ENCODE results near the gene NFATC2.

The NFATC2 gene

GRCh38 chr20:51491393-51491792 lies 51.1 kb downstream of the NFATC2 start:
- no peaks in the 10 kb centered on the region for H3K9me3 Mint-ChIP-seq
- ATAC-seq (replicated peaks; ENCODE audit: extremely low read depth, poor library complexity, severe bottlenecking) (no peak), DNase-seq (ENCODE audit: low spot score in 2 of 2) (no peak)
- no peak overlapping the region for H3K4me3 Mint-ChIP-seq
- H3K27me3 Mint-ChIP-seq, result no peaks in the 10 kb centered on the region
- H3K36me3 Mint-ChIP-seq (ENCODE audit: insufficient read depth), result peaks cover 52% of the 10 kb centered on the region
- H3K27ac Mint-ChIP-seq (ENCODE audit: low read depth), result peak overlapping the region; percentile 99
- peaks cover 92% of the 10 kb centered on the region for H3K4me1 Mint-ChIP-seq

GRCh38 chr20:51490635-51491034 lies 51.9 kb downstream of the NFATC2 start:
- Mint-ChIP-seq H3K9me3 (no peaks in the 10 kb centered on the region), H3K27ac (ENCODE audit: low read depth) (peak overlapping the region; percentile 99), H3K4me1 (peaks cover 92% of the 10 kb centered on the region), H3K36me3 (ENCODE audit: insufficient read depth) (peaks cover 57% of the 10 kb centered on the region), H3K27me3 (no peaks in the 10 kb centered on the region), H3K4me3 (no peak overlapping the region)
- no peak for DNase-seq (ENCODE audit: low spot score in 2 of 2)
- ATAC-seq (replicated peaks; ENCODE audit: extremely low read depth, poor library complexity, severe bottlenecking), result no peak

GRCh38 chr20:51489611-51490010 lies 52.9 kb downstream of the NFATC2 start:
- H3K4me3 Mint-ChIP-seq, result no peak overlapping the region
- peaks cover 57% of the 10 kb centered on the region for H3K36me3 Mint-ChIP-seq (ENCODE audit: insufficient read depth)
- no peaks in the 10 kb centered on the region for H3K27me3 Mint-ChIP-seq
- H3K4me1 Mint-ChIP-seq, result peaks cover 92% of the 10 kb centered on the region
- H3K27ac Mint-ChIP-seq (ENCODE audit: low read depth), result peak overlapping the region; percentile 99
- no peaks in the 10 kb centered on the region for H3K9me3 Mint-ChIP-seq
- no peak for ATAC-seq (replicated peaks; ENCODE audit: extremely low read depth, poor library complexity, severe bottlenecking)
- no peak for DNase-seq (ENCODE audit: low spot score in 2 of 2)

- H3K4me3 Mint-ChIP-seq, result no peak overlapping the region
- no peak for ATAC-seq (replicated peaks; ENCODE audit: extremely low read depth, poor library complexity, severe bottlenecking)
- H3K27ac Mint-ChIP-seq (ENCODE audit: low read depth), result peak overlapping the region; percentile 88
- H3K36me3 Mint-ChIP-seq (ENCODE audit: insufficient read depth), result peaks cover 56% of the 10 kb centered on the region
- H3K9me3 Mint-ChIP-seq, result no peaks in the 10 kb centered on the region
- no peaks in the 10 kb centered on the region for H3K27me3 Mint-ChIP-seq
- peaks cover 92% of the 10 kb centered on the region for H3K4me1 Mint-ChIP-seq
- no peak for DNase-seq (ENCODE audit: low spot score in 2 of 2)
These were observed 54.2 kb downstream of the NFATC2 start for GRCh38 chr20:51488331-51488730.

GRCh38 chr20:51487565-51488268 lies 54.8 kb downstream of the NFATC2 start:
- Mint-ChIP-seq H3K27me3 (no peaks in the 10 kb centered on the region), H3K9me3 (no peaks in the 10 kb centered on the region), H3K27ac (ENCODE audit: low read depth) (peak overlapping the region; percentile 88), H3K4me3 (no peak overlapping the region), H3K4me1 (peaks cover 92% of the 10 kb centered on the region), H3K36me3 (ENCODE audit: insufficient read depth) (peaks cover 54% of the 10 kb centered on the region)
- DNase-seq (ENCODE audit: low spot score in 2 of 2), result no peak
- ATAC-seq (replicated peaks; ENCODE audit: extremely low read depth, poor library complexity, severe bottlenecking), result no peak

- Mint-ChIP-seq H3K4me3 (no peak overlapping the region), H3K27me3 (no peaks in the 10 kb centered on the region), H3K36me3 (ENCODE audit: insufficient read depth) (peaks cover 49% of the 10 kb centered on the region), H3K4me1 (peaks cover 92% of the 10 kb centered on the region), H3K9me3 (no peaks in the 10 kb centered on the region), H3K27ac (ENCODE audit: low read depth) (no peak overlapping the region)
- ATAC-seq (replicated peaks; ENCODE audit: extremely low read depth, poor library complexity, severe bottlenecking), result no peak
- no peak for DNase-seq (ENCODE audit: low spot score in 2 of 2)
These were observed 55.4 kb downstream of the NFATC2 start for GRCh38 chr20:51487076-51487475.

- H3K4me3 Mint-ChIP-seq, result no peak overlapping the region
- H3K4me1 Mint-ChIP-seq, result peaks cover 92% of the 10 kb centered on the region
- no peaks in the 10 kb centered on the region for H3K27me3 Mint-ChIP-seq
- no peak for DNase-seq (ENCODE audit: low spot score in 2 of 2)
- peaks cover 44% of the 10 kb centered on the region for H3K36me3 Mint-ChIP-seq (ENCODE audit: insufficient read depth)
- H3K27ac Mint-ChIP-seq (ENCODE audit: low read depth), result peak overlapping the region; percentile 79
- H3K9me3 Mint-ChIP-seq, result no peaks in the 10 kb centered on the region
- no peak for ATAC-seq (replicated peaks; ENCODE audit: extremely low read depth, poor library complexity, severe bottlenecking)
These were observed 56.1 kb downstream of the NFATC2 start for GRCh38 chr20:51486197-51487005.

GRCh38 chr20:51484831-51485230 lies 57.7 kb downstream of the NFATC2 start:
- Mint-ChIP-seq H3K9me3 (no peaks in the 10 kb centered on the region), H3K36me3 (ENCODE audit: insufficient read depth) (peaks cover 38% of the 10 kb centered on the region), H3K27ac (ENCODE audit: low read depth) (peak overlapping the region; percentile 68), H3K4me1 (peaks cover 94% of the 10 kb centered on the region), H3K4me3 (no peak overlapping the region), H3K27me3 (no peaks in the 10 kb centered on the region)
- ATAC-seq (replicated peaks; ENCODE audit: extremely low read depth, poor library complexity, severe bottlenecking), result no peak
- no peak for DNase-seq (ENCODE audit: low spot score in 2 of 2)

- peak overlapping the region; percentile 68 for H3K27ac Mint-ChIP-seq (ENCODE audit: low read depth)
- no peak overlapping the region for H3K4me3 Mint-ChIP-seq
- no peaks in the 10 kb centered on the region for H3K9me3 Mint-ChIP-seq
- peaks cover 94% of the 10 kb centered on the region for H3K4me1 Mint-ChIP-seq
- ATAC-seq (replicated peaks; ENCODE audit: extremely low read depth, poor library complexity, severe bottlenecking) (no peak), DNase-seq (ENCODE audit: low spot score in 2 of 2) (no peak)
- peaks cover 36% of the 10 kb centered on the region for H3K36me3 Mint-ChIP-seq (ENCODE audit: insufficient read depth)
- H3K27me3 Mint-ChIP-seq, result no peaks in the 10 kb centered on the region
These were observed 58.2 kb downstream of the NFATC2 start for GRCh38 chr20:51484141-51484815.

GRCh38 chr20:51482836-51483473 lies 59.6 kb downstream of the NFATC2 start:
- H3K27me3 Mint-ChIP-seq, result no peaks in the 10 kb centered on the region
- H3K4me3 Mint-ChIP-seq, result no peak overlapping the region
- peaks cover 32% of the 10 kb centered on the region for H3K36me3 Mint-ChIP-seq (ENCODE audit: insufficient read depth)
- H3K4me1 Mint-ChIP-seq, result peaks cover 97% of the 10 kb centered on the region
- no peaks in the 10 kb centered on the region for H3K9me3 Mint-ChIP-seq
- DNase-seq (ENCODE audit: low spot score in 2 of 2), result no peak
- H3K27ac Mint-ChIP-seq (ENCODE audit: low read depth), result peak overlapping the region; percentile 94
- no peak for ATAC-seq (replicated peaks; ENCODE audit: extremely low read depth, poor library complexity, severe bottlenecking)

GRCh38 chr20:51481341-51481914 lies 61.1 kb downstream of the NFATC2 start:
- DNase-seq (ENCODE audit: low spot score in 2 of 2) (peak; percentile 20 to 43), ATAC-seq (replicated peaks; ENCODE audit: extremely low read depth, poor library complexity, severe bottlenecking) (peak; percentile 56)
- Mint-ChIP-seq H3K4me3 (peak overlapping the region; percentile 71), H3K4me1 (peaks cover 95% of the 10 kb centered on the region), H3K27ac (ENCODE audit: low read depth) (peak overlapping the region; percentile 94), H3K36me3 (ENCODE audit: insufficient read depth) (peaks cover 25% of the 10 kb centered on the region), H3K9me3 (no peaks in the 10 kb centered on the region), H3K27me3 (no peaks in the 10 kb centered on the region)
